ENCODE measurements around the gene ATP2B3.

The ATP2B3 gene

DNA sequence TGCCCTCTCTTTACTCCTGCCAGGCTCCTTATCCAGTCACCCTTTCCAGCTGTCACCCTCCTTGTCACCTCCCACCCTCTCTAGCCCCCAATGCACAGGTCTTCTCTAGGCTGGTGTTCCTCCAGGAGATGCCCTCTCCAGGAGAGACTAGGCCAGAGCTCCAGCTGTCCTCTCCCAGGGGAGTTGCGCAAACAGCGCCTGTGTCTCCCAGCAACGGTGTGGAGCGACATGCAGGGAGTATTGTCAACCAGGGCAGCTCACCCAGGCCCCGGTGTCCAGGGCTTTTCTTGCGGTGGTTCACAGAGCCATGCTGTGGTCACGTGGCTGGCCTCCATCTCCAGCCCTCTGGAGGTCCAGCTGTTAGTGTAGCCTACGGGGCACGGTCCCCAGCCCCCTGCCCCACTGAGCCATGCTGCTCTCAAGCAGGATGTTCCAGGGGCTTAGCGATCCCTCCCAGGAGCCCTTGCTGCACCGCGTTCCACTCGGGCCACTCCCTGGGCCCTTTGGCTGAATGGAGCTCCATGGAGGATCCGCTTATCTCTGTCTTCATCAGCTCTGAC, 46.7 kb downstream of the ATP2B3 start:
- no peak for DNase-seq (ENCODE audit: extremely low read depth in 1 of 2, low read depth in 1 of 2)

DNA sequence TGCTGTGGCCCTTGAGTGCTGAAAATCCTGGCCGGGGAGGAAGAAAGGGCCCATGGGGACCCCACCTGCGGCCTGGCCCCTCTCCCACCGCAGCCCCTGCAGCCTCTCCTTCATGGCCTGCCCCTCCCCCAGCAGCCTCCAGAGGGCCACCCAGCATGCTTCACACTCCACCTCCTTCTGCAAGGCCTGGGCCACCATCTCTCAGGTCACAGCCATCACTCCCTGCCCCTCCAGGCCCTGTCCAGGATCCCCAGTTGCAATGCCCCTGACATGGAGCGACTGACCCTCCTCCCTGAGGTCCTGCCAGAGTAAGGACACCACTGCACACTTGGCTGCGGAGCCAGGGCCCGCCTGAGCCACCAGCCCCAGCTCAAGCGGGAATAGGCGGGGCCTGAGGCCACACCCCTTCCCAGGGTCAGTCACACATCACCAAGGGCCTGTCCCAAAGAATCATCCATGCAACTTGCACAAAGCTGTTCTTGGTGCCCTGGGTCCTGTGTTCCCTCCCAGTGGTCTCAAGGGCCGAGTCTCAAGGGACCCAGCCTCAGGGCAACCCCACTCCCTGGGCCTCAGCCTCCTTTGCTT, 48.6 kb downstream of the ATP2B3 start:
- no peak for DNase-seq (ENCODE audit: extremely low read depth in 1 of 2, low read depth in 1 of 2)

DNA sequence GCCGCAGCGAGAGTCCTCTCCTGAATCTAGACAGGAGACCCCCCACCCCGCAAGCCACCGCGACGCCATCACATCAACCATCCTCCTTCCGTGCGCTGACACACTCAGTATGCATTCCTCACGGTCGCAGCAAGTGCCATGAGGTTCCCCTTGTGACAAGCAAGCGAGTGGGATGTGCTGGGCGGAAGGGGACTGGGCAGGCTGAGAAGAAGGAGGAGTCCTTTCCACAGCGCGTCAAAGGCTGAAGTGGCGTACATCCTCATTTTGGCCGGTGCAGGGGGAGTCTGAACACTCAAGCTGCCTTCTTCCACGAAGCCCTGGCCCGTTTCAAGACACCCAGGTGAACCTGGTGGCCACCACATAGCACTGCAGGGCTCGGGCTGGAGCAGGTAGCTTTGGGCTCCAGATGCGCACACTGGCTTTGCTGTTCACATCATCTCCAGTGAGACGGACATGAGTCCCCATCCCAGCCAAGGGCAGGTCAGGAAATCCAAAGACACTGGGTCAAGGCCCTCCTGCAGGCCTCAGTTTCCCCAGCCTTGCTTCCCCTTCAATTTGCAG, 51.1 kb downstream of the ATP2B3 start:
- DNase-seq (ENCODE audit: extremely low read depth in 1 of 2, low read depth in 1 of 2): no peak

GRCh38 chrX:153569475-153569874, 52.0 kb downstream of the ATP2B3 start:
- DNase-seq (ENCODE audit: extremely low read depth in 1 of 2, low read depth in 1 of 2): no peak

- no peak for DNase-seq (ENCODE audit: extremely low read depth in 1 of 2, low read depth in 1 of 2)
Observed at GRCh38 chrX:153571534-153571908, 54.1 kb downstream of the ATP2B3 start.

DNA sequence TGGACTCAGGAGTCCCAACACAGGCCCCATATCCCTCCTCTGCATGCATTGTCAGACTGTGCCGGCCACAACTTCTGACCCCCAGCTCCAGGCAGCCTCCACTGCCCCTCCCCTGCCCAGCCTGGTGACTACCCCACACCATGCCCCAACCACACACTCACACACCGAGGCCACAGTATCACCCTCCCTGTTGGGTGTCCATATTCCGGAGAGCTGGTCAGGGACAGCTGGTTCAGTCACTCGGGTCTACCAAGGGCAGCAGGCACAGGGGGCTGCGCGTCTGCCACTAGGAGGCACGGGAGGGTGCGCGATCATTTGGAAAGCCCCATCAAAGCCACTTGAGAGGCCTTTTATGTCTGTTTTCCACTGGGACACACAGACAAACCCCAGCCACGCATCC, 55.2 kb downstream of the ATP2B3 start:
- DNase-seq (ENCODE audit: extremely low read depth in 1 of 2, low read depth in 1 of 2): no peak

DNA sequence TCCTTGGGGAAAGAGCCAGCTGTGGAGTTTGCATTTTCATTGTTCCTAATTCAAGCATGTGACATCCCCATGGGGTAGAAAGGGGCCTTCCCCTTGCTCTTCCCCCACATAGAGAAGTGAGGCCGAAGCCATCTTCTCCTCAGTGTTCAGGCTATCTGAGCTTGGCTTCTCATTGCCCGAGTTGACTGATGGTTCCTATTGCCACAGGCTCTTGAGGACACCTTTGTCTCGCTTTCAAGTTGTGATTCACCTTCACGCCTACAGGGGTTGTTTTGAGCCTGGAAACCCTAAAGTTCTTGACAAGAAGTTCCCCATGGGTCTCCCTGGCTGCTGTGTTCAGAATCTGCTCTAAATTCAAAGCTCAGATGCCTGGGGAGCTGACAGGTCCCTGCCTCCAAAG, 56.5 kb downstream of the ATP2B3 start:
- DNase-seq (ENCODE audit: extremely low read depth in 1 of 2, low read depth in 1 of 2): no peak

- DNase-seq (ENCODE audit: extremely low read depth in 1 of 2, low read depth in 1 of 2): no peak
Observed at GRCh38 chrX:153576239-153576870, 58.9 kb downstream of the ATP2B3 start.

- DNase-seq (ENCODE audit: extremely low read depth in 1 of 2, low read depth in 1 of 2): no peak
Observed at GRCh38 chrX:153576961-153577360, 59.5 kb downstream of the ATP2B3 start.

GRCh38 chrX:153578200-153578835, 60.9 kb downstream of the ATP2B3 start:
- DNase-seq (ENCODE audit: extremely low read depth in 1 of 2, low read depth in 1 of 2): no peak

DNA sequence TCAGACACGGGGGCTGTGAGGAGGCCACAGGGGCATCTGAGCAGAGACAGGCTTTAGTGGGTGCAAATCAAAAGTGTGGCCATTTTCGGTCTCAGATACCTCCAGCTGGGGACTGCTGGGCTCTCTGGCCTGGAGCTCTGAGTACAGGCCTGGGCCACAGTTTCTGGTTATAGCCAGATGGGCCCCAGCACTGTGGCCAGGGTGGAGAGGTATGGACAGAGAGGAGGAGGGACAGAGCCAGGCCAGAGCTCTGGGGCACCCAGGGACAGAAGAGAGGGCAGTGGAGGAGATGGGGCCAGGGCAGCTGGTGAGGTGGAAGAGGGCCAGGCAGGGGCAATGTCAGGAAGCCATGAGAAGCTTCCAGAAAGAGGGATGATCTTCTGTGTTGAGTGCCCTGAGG, 61.4 kb downstream of the ATP2B3 start:
- DNase-seq (ENCODE audit: extremely low read depth in 1 of 2, low read depth in 1 of 2): no peak

- no peak for DNase-seq (ENCODE audit: extremely low read depth in 1 of 2, low read depth in 1 of 2)
Observed at GRCh38 chrX:153580700-153581386, 63.4 kb downstream of the ATP2B3 start.

DNA sequence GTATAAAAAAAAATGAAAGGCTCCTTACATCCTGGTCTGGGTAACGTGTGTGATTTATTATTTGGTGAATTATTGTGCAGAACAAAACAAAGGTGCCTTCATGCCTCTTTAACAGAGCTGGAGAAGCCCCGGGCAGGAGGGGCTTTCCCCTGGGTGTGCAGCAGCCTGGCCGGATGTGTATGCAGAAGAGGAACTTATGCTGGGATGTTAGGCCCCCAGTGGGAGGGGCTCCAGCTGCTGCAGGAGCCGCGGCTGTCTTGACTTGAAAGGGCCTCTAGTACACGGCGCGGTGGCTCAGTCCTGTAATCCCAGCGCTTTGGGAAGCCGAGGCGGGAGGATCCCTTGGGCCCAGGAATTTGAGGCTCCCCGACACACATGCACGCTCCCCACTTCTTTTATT, 65.5 kb downstream of the ATP2B3 start:
- peak; percentile 24 to 27 for DNase-seq (ENCODE audit: extremely low read depth in 1 of 2, low read depth in 1 of 2)

DNA sequence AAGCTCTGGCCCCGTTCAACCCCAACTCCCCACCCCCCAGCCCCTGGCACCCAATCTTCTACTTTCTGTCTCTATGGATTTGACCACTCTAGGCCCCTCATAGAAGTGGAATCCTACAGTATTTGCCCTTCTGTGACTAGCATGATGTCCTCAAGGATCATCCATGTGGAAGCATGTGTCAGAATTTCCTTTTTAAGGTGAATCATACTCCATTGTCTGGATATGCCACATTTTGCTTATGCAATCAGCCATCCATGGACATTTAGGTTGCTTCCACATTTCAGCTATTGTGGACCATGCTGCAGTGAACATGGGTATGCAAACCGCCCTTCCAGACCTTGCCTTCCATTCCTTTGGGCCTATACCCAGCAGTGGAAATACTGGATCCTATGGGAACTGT, 66.0 kb downstream of the ATP2B3 start:
- DNase-seq (ENCODE audit: extremely low read depth in 1 of 2, low read depth in 1 of 2): no peak

DNA sequence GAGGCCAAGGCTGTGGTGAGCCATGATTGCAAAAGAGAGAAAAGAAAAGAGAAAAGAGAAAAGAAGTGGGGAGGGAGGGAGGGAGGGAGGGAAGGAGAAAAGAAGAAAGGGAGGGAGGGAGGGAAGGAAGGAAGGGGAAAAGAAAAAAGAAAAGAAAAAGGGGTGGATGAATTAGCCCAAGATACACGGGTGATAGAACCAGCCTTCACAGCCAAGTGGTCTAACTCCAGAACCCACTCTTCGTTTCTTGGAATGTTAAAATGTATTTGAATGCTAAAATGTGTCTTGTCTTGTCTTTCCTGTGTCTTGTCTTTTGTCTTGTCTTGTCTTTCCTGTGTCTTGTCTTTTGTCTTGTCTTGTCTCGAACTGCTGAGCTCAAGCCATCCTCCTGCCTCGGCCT, 68.4 kb downstream of the ATP2B3 start:
- no peak for DNase-seq (ENCODE audit: extremely low read depth in 1 of 2, low read depth in 1 of 2)

GRCh38 chrX:153587342-153587741, 69.9 kb downstream of the ATP2B3 start:
- DNase-seq (ENCODE audit: extremely low read depth in 1 of 2, low read depth in 1 of 2): no peak

DNA sequence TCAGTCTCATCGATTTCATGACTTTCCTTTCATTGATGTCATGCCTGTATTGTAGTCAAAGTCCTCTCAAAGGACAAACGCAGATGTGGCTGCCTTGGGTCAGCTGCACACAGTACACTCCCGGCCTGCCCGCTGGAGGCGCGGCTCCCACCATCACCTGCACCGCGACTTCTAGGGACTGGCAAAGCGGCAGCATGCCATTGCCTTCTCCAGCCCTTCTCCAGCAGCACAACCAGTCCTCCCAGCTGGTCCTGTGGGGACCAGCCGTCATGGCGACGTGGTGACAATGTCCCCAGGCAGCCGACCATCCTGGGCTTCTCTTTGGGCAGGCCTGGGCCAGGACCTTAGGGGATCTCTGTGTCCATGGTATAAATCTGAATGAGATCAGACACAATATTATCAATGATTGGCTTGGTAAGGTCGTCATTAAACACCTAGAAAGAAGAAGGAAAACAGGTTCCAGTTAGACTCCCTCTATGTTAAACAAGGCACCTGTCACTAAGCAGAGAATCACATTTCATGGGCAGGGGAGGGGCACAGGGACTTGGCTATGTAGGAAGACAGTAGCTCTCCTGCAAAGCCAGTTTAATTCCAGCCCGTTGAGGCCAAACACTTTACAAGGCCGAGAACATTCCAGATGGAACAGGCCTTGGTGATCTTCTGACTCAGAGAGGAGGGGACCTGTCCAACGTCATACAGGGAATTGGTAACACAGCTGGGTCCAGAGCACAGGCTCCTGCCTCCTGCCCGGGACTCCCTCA, 70.8 kb downstream of the ATP2B3 start:
- DNase-seq (ENCODE audit: extremely low read depth in 1 of 2, low read depth in 1 of 2): no peak

- DNase-seq (ENCODE audit: extremely low read depth in 1 of 2, low read depth in 1 of 2): no peak
Observed at GRCh38 chrX:153588782-153589446, 71.5 kb downstream of the ATP2B3 start.

DNA sequence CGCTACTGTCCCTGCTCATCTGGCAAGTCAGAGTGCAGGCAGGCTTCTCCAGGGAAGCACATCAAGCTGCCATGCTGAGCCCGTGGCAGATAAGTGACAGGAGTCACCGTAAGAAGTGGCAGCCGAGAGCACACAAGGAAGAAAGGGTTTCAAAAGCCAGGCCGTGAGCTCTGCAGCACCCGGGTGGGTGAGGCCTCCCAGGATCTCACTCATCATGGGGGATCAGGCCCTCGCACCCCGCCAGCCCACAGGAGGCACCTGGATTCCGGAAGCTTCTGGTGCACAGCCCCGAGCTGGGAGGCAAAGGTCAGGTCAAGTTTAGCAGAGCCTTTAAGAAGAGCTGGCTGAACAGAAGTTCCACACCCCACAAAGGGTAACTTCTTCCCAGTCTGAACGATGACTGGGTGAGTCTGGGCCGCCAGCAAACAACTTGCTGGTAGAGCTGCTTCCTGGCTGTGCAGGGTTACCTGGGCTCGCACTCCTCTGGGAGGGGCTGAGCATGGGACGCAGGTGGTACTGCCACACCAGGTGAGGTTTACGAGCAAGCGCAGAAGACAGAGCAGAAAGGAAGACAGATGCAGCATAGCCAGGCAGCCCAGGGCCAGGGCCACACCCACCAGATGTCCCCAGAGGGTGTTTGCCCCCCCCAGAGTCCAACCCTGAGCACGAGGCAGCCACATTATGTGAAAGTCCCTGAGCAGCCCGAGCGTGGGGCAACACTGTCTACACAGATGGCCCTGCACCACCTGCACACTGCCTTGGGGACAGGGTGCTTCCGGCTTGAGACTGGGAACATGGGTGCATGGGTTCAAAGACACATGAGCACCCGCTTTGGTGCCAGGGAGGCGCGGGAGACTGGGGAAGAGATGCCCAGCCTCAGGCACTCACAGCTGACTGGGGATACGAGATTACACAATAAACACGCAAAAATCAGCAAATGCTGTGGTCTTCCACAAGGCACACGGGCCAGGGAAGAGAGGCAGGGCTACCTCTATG, 73.8 kb downstream of the ATP2B3 start:
- DNase-seq (ENCODE audit: extremely low read depth in 1 of 2, low read depth in 1 of 2): no peak

All from activated CD8-positive, alpha-beta memory T cell treated with anti-CD3 and anti-CD28 coated beads for 1 hour (primary cell).